NCI-H748 (cell line): Measurements from ENCODE around the gene GCM1.

Experiments used
- DNase-seq: peaks from one replicate; lab custom pipeline; 2025; ENCODE audit not compliant: unreplicated experiment; lab: John Stamatoyannopoulos, UW

The GCM1 gene

GRCh38 chr6:53154071-53154470 is 5.4 kb upstream of the GCM1 start:
- no peak for DNase-seq

GRCh38 chr6:53152576-53152975 is 3.9 kb upstream of the GCM1 start:
- DNase-seq, result no peak

- DNase-seq, result peak; percentile 37
These were observed 3.0 kb upstream of the GCM1 start for GRCh38 chr6:53151676-53152075.

GRCh38 chr6:53144802-53145201 is 3.8 kb downstream of the GCM1 start:
- no peak for DNase-seq

GRCh38 chr6:53143710-53144109 is 4.9 kb downstream of the GCM1 start:
- DNase-seq, result no peak

GRCh38 chr6:53142810-53143209 is 5.8 kb downstream of the GCM1 start:
- DNase-seq, result no peak

GRCh38 chr6:53139841-53140413 is 8.7 kb downstream of the GCM1 start:
- DNase-seq, result no peak

- no peak for DNase-seq
These were observed 12.5 kb downstream of the GCM1 start for GRCh38 chr6:53136000-53136609.

- no peak for DNase-seq
These were observed 13.9 kb downstream of the GCM1 start for GRCh38 chr6:53134601-53135235.

- no peak for DNase-seq
These were observed 14.7 kb downstream of the GCM1 start for GRCh38 chr6:53133961-53134360.

- peak; percentile 16 for DNase-seq
These were observed 17.9 kb downstream of the GCM1 start for GRCh38 chr6:53130569-53131290.

GRCh38 chr6:53128842-53129241 is 19.8 kb downstream of the GCM1 start:
- DNase-seq, result no peak

GRCh38 chr6:53125276-53125675 is 23.4 kb downstream of the GCM1 start:
- no peak for DNase-seq

- DNase-seq, result no peak
These were observed 24.4 kb downstream of the GCM1 start for GRCh38 chr6:53124131-53124800.

- DNase-seq, result peak; percentile 87
These were observed 28.8 kb downstream of the GCM1 start for GRCh38 chr6:53119772-53120409.

GRCh38 chr6:53119349-53119748 is 29.3 kb downstream of the GCM1 start:
- DNase-seq, result peak; percentile 69

- DNase-seq, result no peak
These were observed 32.9 kb downstream of the GCM1 start for GRCh38 chr6:53115741-53116140.

GRCh38 chr6:53115113-53115512 is 33.5 kb downstream of the GCM1 start:
- DNase-seq, result no peak

- DNase-seq, result no peak
These were observed 34.9 kb downstream of the GCM1 start for GRCh38 chr6:53113742-53114141.

- peak; percentile 49 for DNase-seq
These were observed 35.8 kb downstream of the GCM1 start for GRCh38 chr6:53112871-53113270.

- peak; percentile 87 for DNase-seq
These were observed 36.2 kb downstream of the GCM1 start for GRCh38 chr6:53112404-53112803.
